ENCODE data around the gene TXNRD3.
"Not testable (repeated sequence)": the region's sequence is repeated elsewhere in the genome, so short reads cannot be mapped to it uniquely, and the experiment has no call there.

Gene TXNRD3

GRCh38 chr3:126638790-126639189 lies 16.1 kb downstream of the TXNRD3 start:
- DNase-seq = no peak

GRCh38 chr3:126636436-126636835 lies 18.5 kb downstream of the TXNRD3 start:
- DNase-seq = no peak

GRCh38 chr3:126634803-126635202 lies 20.1 kb downstream of the TXNRD3 start:
- DNase-seq = no peak

GRCh38 chr3:126630020-126630419 lies 24.9 kb downstream of the TXNRD3 start:
- DNase-seq = no peak

GRCh38 chr3:126625735-126626134 lies 29.2 kb downstream of the TXNRD3 start:
- DNase-seq = not testable (repeated sequence)

GRCh38 chr3:126622694-126623093 lies 32.2 kb downstream of the TXNRD3 start:
- DNase-seq = no peak

GRCh38 chr3:126621627-126622345 lies 33.1 kb downstream of the TXNRD3 start:
- DNase-seq = no peak

- no peak for DNase-seq
These were observed 33.8 kb downstream of the TXNRD3 start for GRCh38 chr3:126621171-126621570.

- DNase-seq = no peak
These were observed 34.2 kb downstream of the TXNRD3 start for GRCh38 chr3:126620738-126621137.

GRCh38 chr3:126618760-126619159 lies 36.2 kb downstream of the TXNRD3 start:
- DNase-seq = no peak

- no peak for DNase-seq
These were observed 36.9 kb downstream of the TXNRD3 start for GRCh38 chr3:126618021-126618420.

- DNase-seq = no peak
These were observed 37.4 kb downstream of the TXNRD3 start for GRCh38 chr3:126617571-126617970.

- DNase-seq = no peak
These were observed 38.0 kb downstream of the TXNRD3 start for GRCh38 chr3:126616931-126617330.

- no peak for DNase-seq
These were observed 41.3 kb downstream of the TXNRD3 start for GRCh38 chr3:126613479-126614188.

- DNase-seq = no peak
These were observed 42.3 kb downstream of the TXNRD3 start for GRCh38 chr3:126612479-126613205.

- DNase-seq = no peak
These were observed 45.0 kb downstream of the TXNRD3 start for GRCh38 chr3:126609909-126610308.

- DNase-seq = peak; percentile 17
These were observed 47.6 kb downstream of the TXNRD3 start for GRCh38 chr3:126607214-126607908.

- DNase-seq = no peak
These were observed 48.9 kb downstream of the TXNRD3 start for GRCh38 chr3:126606001-126606400.

- DNase-seq = no peak
These were observed 50.2 kb downstream of the TXNRD3 start for GRCh38 chr3:126604691-126605090.

- DNase-seq = no peak
These were observed 55.8 kb downstream of the TXNRD3 start for GRCh38 chr3:126599101-126599500.

GRCh38 chr3:126595479-126595878 lies 59.4 kb downstream of the TXNRD3 start:
- not testable (repeated sequence) for DNase-seq

- not testable (repeated sequence) for DNase-seq
These were observed 63.4 kb downstream of the TXNRD3 start for GRCh38 chr3:126591515-126591914.

- DNase-seq = no peak
These were observed 72.6 kb downstream of the TXNRD3 start for GRCh38 chr3:126582311-126582710.
